IMR-90 (cell line): Measurements from ENCODE around the gene IBSP. TPM values are rescaled to one million over a fixed set of nuclear protein-coding genes. Genes with fewer than 3 reads are reported as not detected.
A peak's percentile ranks its signal among the peaks of the same experiment; 100 is the strongest.

Source experiments
- ATAC-seq: fragments of 200-7000 bp; cut with Tn5 transposase; 2 replicates; pipeline ENCODE4 v1.9.1; 2020; ENCODE audit warnings: low read depth, mild to moderate bottlenecking, moderate library complexity
- BruUV-seq: library from RNA; stranded (reverse); fragments of 400-500 nt; replicated peaks from 2 replicates; lab custom pipeline; 2021; lab: Mats Ljungman, UMichigan
- CTCF ChIA-PET: fragments of 300-600 bp; formaldehyde crosslinking; extraction: SDS; loops from one replicate; lab custom pipeline; 2021; ENCODE audit warnings: antibody characterized with exemption; lab: Yijun Ruan, JAX
- POLR2A ChIA-PET: fragments of 300-600 bp; sonication (Branson Sonifier 250); formaldehyde crosslinking; loops from one replicate; lab custom pipeline; 2022; ENCODE audit warnings: antibody characterized with exemption; ENCODE audit not compliant: unreplicated experiment; lab: Charles Lee
- DNase-seq: peaks from one replicate; pipeline ENCODE4 v3.0.0; 2013
- H2AFZ ChIP-seq: replicated peaks from 2 replicates; pipeline ENCODE3; 2013; ENCODE audit warnings: low read length, mild to moderate bottlenecking; ENCODE audit not compliant: poor library complexity
- H2AK5ac ChIP-seq: 2 replicates; pipeline ENCODE4 v1.6.1; 2013; ENCODE audit warnings: low read depth, low read length, inconsistent platforms
- H2AK9ac ChIP-seq: replicated peaks from 2 replicates; pipeline ENCODE3; 2013; ENCODE audit warnings: mild to moderate bottlenecking, low read depth, low read length, moderate library complexity; ENCODE audit not compliant: poor library complexity
- H2BK120ac ChIP-seq: 2 replicates; pipeline ENCODE4 v1.6.1; 2013; ENCODE audit warnings: low read depth, low read length, inconsistent platforms
- H2BK15ac ChIP-seq: 3 replicates; pipeline ENCODE4 v1.6.1; 2013; ENCODE audit warnings: low read depth, low read length, inconsistent platforms
- H2BK20ac ChIP-seq: 2 replicates; pipeline ENCODE4 v1.6.1; 2013; ENCODE audit warnings: low read depth, mild to moderate bottlenecking, inconsistent platforms, low read length, moderate library complexity
- H2BK5ac ChIP-seq: 2 replicates; pipeline ENCODE4 v1.6.1; 2013; ENCODE audit warnings: mild to moderate bottlenecking, low read depth, low read length, inconsistent platforms; ENCODE audit not compliant: poor library complexity, severe bottlenecking
- H3K14ac ChIP-seq: replicated peaks from 2 replicates; pipeline ENCODE4 v1.6.1; 2013; ENCODE audit warnings: low read depth, low read length, inconsistent platforms
- H3K18ac ChIP-seq: 2 replicates; pipeline ENCODE4 v1.6.1; 2013; ENCODE audit warnings: low read depth, low read length, control low read depth
- H3K23ac ChIP-seq: 2 replicates; pipeline ENCODE4 v1.6.1; 2013; ENCODE audit warnings: low read depth, low read length, inconsistent platforms
- H3K27ac ChIP-seq: 2 replicates; pipeline ENCODE4 v1.5.1; 2013; ENCODE audit warnings: mild to moderate bottlenecking, control low read depth, low read length; ENCODE audit not compliant: insufficient read depth
- H3K27me3 ChIP-seq: 2 replicates; pipeline ENCODE4 v1.6.1; 2013; ENCODE audit warnings: low read length; ENCODE audit not compliant: control insufficient read depth, insufficient read depth
- H3K36me3 ChIP-seq: 2 replicates; pipeline ENCODE4 v1.6.1; 2013; ENCODE audit warnings: low read length, mixed read lengths; ENCODE audit not compliant: control insufficient read depth, insufficient read depth
- H3K4ac ChIP-seq: 2 replicates; pipeline ENCODE4 v1.6.1; 2013; ENCODE audit warnings: low read depth, low read length, inconsistent platforms
- H3K4me1 ChIP-seq: 2 replicates; pipeline ENCODE4 v1.6.1; 2013; ENCODE audit warnings: low read length, mixed read lengths; ENCODE audit not compliant: control insufficient read depth, insufficient read depth
- H3K4me2 ChIP-seq: 2 replicates; pipeline ENCODE4 v1.6.1; 2013; ENCODE audit warnings: low read depth, mild to moderate bottlenecking, control low read depth, low read length, moderate library complexity
- H3K4me3 ChIP-seq: 2 replicates; pipeline ENCODE4 v1.5.1; 2013; ENCODE audit warnings: low read depth, mild to moderate bottlenecking, control low read depth, low read length, moderate library complexity; ENCODE audit not compliant: insufficient read depth
- H3K56ac ChIP-seq: 2 replicates; pipeline ENCODE4 v1.6.1; 2013; ENCODE audit warnings: low read length, inconsistent platforms; ENCODE audit not compliant: insufficient read depth; ENCODE audit errors: extremely low read depth
- H3K79me1 ChIP-seq, 2 experiments: 2 replicates each; pipeline ENCODE4 v1.6.1; 2013; ENCODE audit warnings: low read length in 2 of 2, inconsistent platforms in 1 of 2, low read depth in 1 of 2
- H3K9ac ChIP-seq: 2 replicates; pipeline ENCODE4 v1.6.1; 2013; ENCODE audit warnings: low read depth, low read length, control low read depth
- H3K9me1 ChIP-seq: 2 replicates; pipeline ENCODE4 v1.6.1; 2013; ENCODE audit warnings: low read length, inconsistent platforms; ENCODE audit not compliant: insufficient read depth
- H3K9me3 ChIP-seq: 2 replicates; pipeline ENCODE4 v1.6.1; 2013; ENCODE audit warnings: low read length; ENCODE audit not compliant: control insufficient read depth, insufficient read depth
- H4K20me1 ChIP-seq: 2 replicates; pipeline ENCODE4 v1.6.1; 2013; ENCODE audit warnings: low read length, inconsistent platforms; ENCODE audit not compliant: insufficient read depth
- H4K5ac ChIP-seq: 2 replicates; pipeline ENCODE4 v1.6.1; 2013; ENCODE audit warnings: mild to moderate bottlenecking, low read depth, low read length, control low read depth
- H4K8ac ChIP-seq, 2 experiments: 2 replicates each; pipeline ENCODE4 v1.6.1; 2013; ENCODE audit warnings: low read depth in 2 of 2, low read length in 2 of 2, control low read depth in 1 of 2, inconsistent platforms in 1 of 2
- H4K91ac ChIP-seq: 2 replicates; pipeline ENCODE4 v1.6.1; 2013; ENCODE audit warnings: low read depth, low read length, inconsistent platforms; ENCODE audit not compliant: insufficient read depth
- CTCF ChIP-seq: conservative IDR thresholded peaks from 2 replicates; pipeline ENCODE4 v1.5.1; 2012; ENCODE audit warnings: mild to moderate bottlenecking, low read depth, low read length, improper control_type of control experiment
- ELK1 ChIP-seq: fragments of 150-350 bp; IDR thresholded peaks from 2 replicates; pipeline ENCODE4 v1.6.1; 2016; ENCODE audit warnings: low read depth, mild to moderate bottlenecking, low read length, moderate library complexity, borderline replicate concordance
- FOS ChIP-seq: fragments of 150-350 bp; IDR thresholded peaks from 2 replicates; pipeline ENCODE4 v1.6.1; 2016; ENCODE audit warnings: low read depth, low read length
- MXI1 ChIP-seq: IDR thresholded peaks from 2 replicates; pipeline ENCODE4 v1.6.1; 2012; ENCODE audit warnings: low read depth, mild to moderate bottlenecking, low read length, moderate library complexity, borderline replicate concordance
- RCOR1 ChIP-seq: IDR thresholded peaks from 2 replicates; pipeline ENCODE4 v1.6.1; 2012; ENCODE audit warnings: mild to moderate bottlenecking, low read length, improper control_type of control experiment; ENCODE audit not compliant: insufficient replicate concordance
- SMC3 ChIP-seq: fragments of 150-350 bp; IDR thresholded peaks from 2 replicates; pipeline ENCODE4 v1.6.1; 2016; ENCODE audit warnings: low read depth, mild to moderate bottlenecking, antibody characterized with exemption, low read length, moderate library complexity
- WGBS, 2 experiments: methylation state at CpG; one replicate each; pipeline versions ENCODE4 v1.1.5 to v1.1.7; 2013; ENCODE audit warnings: missing lambda C conversion rate in 2 of 2; ENCODE audit not compliant: insufficient read length in 1 of 2; ENCODE audit errors: extremely low coverage in 2 of 2; 5-methylcytosine and 5-hydroxymethylcytosine counted together
- dilution Hi-C: fragments of 300-500 bp; cut with HindIII; formaldehyde crosslinking; loops from one replicate; pipeline ENCODE4 v1.14.3; 2018; ENCODE audit warnings: low sequenced_read_pairs; ENCODE audit not compliant: unreplicated experiment
- in situ Hi-C: fragments of 300-500 bp; cut with MboI; formaldehyde crosslinking; loops from 3 replicates; pipeline ENCODE4 v1.14.3; 2019; ENCODE audit warnings: low sequenced_read_pairs, inconsistent platforms, mixed read lengths
- intact Hi-C: fragments of 100-400 bp; cut with micrococcal nuclease; formaldehyde crosslinking; loops from 2 replicates; pipeline ENCODE4 v1.10.0; 2022
- polyA plus RNA-seq, 3 experiments: library from polyadenylated mRNA; depleted of rRNA; stranded (reverse); fragments of >200 nt; gene quantifications; 2 replicates each; pipeline ENCODE4 v1.2.3, GENCODE V29; 2012; ENCODE audit warnings: low replicate concordance in 1 of 3
- total RNA-seq: library from RNA; depleted of rRNA; stranded (reverse); fragments of >200 nt; gene quantifications from 2 replicates; pipeline ENCODE4 v1.2.3, GENCODE V29; 2012

Gene IBSP
- total and polyA plus RNA-seq, 2 of the 4 experiments (the other 2 are of a cell fraction), result not detected

GRCh38 chr4:87838205-87838604 is 38.9 kb downstream of the IBSP start:
- Histone ChIP-seq H3K27ac (no peak overlapping the region), H3K36me3 (no peaks in the 10 kb centered on the region), H3K27me3 (peaks cover 5% of the 10 kb centered on the region), H3K79me1 (no peaks in the 10 kb centered on the region), H2BK5ac (no peak overlapping the region), H3K9me3 (no peaks in the 10 kb centered on the region), H2AK9ac (no peak overlapping the region), H3K4me3 (no peak overlapping the region), H3K18ac (no peak overlapping the region), H2AK5ac (no peak overlapping the region), H3K4ac (no peak overlapping the region), H3K9ac (no peak overlapping the region), H3K9me1 (no peaks in the 10 kb centered on the region), H2BK120ac (no peak overlapping the region), H3K14ac (no peak overlapping the region), H2AFZ (peak overlapping the region; percentile 32), H3K23ac (no peak overlapping the region), H3K4me1 (no peaks in the 10 kb centered on the region), H4K5ac (no peak overlapping the region), H4K8ac (no peak overlapping the region), H3K56ac (no peak overlapping the region), H4K20me1 (no peaks in the 10 kb centered on the region), H2BK20ac (no peak overlapping the region), H4K91ac (no peak overlapping the region), H2BK15ac (no peak overlapping the region), H3K4me2 (no peak overlapping the region)
- CTCF ChIA-PET, result interaction anchor here (0.6 to 3.6 kb wide), 5 partner anchors 11 to 160 kb away, joined by 3 to 20 read pairs (median 4); no protein-coding TSS in a partner anchor
- TF ChIP-seq RCOR1 (no peak), MXI1 (no peak), SMC3 (peak; percentile 36; the same call in 1 of the 2 replicates), ELK1 (no peak), CTCF (peak; percentile 32), FOS (no peak)
- ATAC-seq (no peak), DNase-seq (no peak)
- in situ Hi-C loops, result loop anchor here (5.0 kb wide), 1 partner anchor 156 kb away; no protein-coding TSS in a partner anchor
- dilution Hi-C loops, result no loop called here
- 100% methylated on average over 1 of the region's 6 CpGs for WGBS, 2 experiments
- no TSS peak for BruUV-seq
- intact Hi-C loops, result loop anchor here (2.0 to 5.0 kb wide), 2 partner anchors 296 to 567 kb away; no protein-coding TSS in a partner anchor
- POLR2A ChIA-PET, result no interaction called here
